Stomach (tissue), 9 donors: ENCODE data around the gene C1QL3. TPM values are rescaled to one million over a fixed set of nuclear protein-coding genes. Genes with fewer than 3 reads are reported as not detected.

Source experiments
- DNase-seq, 2 donors: peaks; one replicate each; pipeline versions ENCODE4 v3.0.0 to v3.0.0-alpha.2; 2013 to 2019
- H3K27ac ChIP-seq, 5 donors: fragments of 200-600 bp in 4 of 5; sonication (generic) in 4 of 5; one replicate each; pipeline ENCODE4 v1.5.1; 2013 to 2019; ENCODE audit warnings: mild to moderate bottlenecking in 1 of 5, moderate library complexity in 1 of 5
- H3K27me3 ChIP-seq, 3 donors: fragments of 200-600 bp; sonication (generic); one replicate each; pipeline ENCODE4 v1.5.1; 2017 to 2019; ENCODE audit warnings: mixed run types in 1 of 3
- H3K36me3 ChIP-seq, 4 donors: fragments of 200-600 bp; sonication (generic); 1 replicate in 3 of 4; 2 replicates in 1 of 4; pipeline ENCODE4 v1.5.1; 2016 to 2019
- H3K4me1 ChIP-seq, 4 donors: fragments of 200-600 bp; sonication (generic); one replicate each; pipeline ENCODE4 v1.5.1; 2016 to 2019
- H3K4me3 ChIP-seq, 4 donors: fragments of 200-600 bp; sonication (generic) in 3 of 4; one replicate each; pipeline ENCODE4 v1.5.1; 2016 to 2019; ENCODE audit warnings: mild to moderate bottlenecking in 1 of 4
- H3K9me3 ChIP-seq, 4 donors: fragments of 200-600 bp; sonication (generic); one replicate each; pipeline ENCODE4 v1.5.1; 2016 to 2019
- CTCF ChIP-seq, 7 experiments: fragments of 450-650 bp in 4 of 7; fragments of 200-600 bp in 3 of 7; sonication (generic) in 3 of 7; IDR thresholded peaks; one replicate each; pipeline ENCODE4 v1.5.1; 2016 to 2019; ENCODE audit warnings: antibody characterized with exemption in 7 of 7, control low read depth in 2 of 7, mild to moderate bottlenecking in 1 of 7
- EP300 ChIP-seq: sonication (generic); formaldehyde crosslinking; IDR thresholded peaks from one replicate; pipeline ENCODE4 v1.6.1; 2017; ENCODE audit warnings: antibody characterized with exemption
- POLR2A ChIP-seq, 4 donors: fragments of 450-650 bp; IDR thresholded peaks; one replicate each; pipeline ENCODE4 v1.6.1; 2016; ENCODE audit warnings: antibody characterized with exemption in 4 of 4, control low read depth in 2 of 4, mild to moderate bottlenecking in 1 of 4, moderate library complexity in 1 of 4
- POLR2AphosphoS5 ChIP-seq, 3 donors: sonication (generic); formaldehyde crosslinking; IDR thresholded peaks; one replicate each; pipeline ENCODE4 v1.6.1; 2016; ENCODE audit warnings: antibody characterized with exemption in 3 of 3
- WGBS, 5 donors: extraction: QIAGEN DNeasy Blood & Tissue Kit in 3 of 5; methylation state at CpG; one replicate each; pipeline versions ENCODE4 v1.1.5 to v1.1.7; 2013 to 2018; 5-methylcytosine and 5-hydroxymethylcytosine counted together
- intact Hi-C: fragments of 100-400 bp; cut with DNase I; formaldehyde crosslinking; loops from one replicate; pipeline ENCODE4 v1.15.1; 2023; ENCODE audit warnings: low total_unique reads
- polyA plus RNA-seq, 3 donors: library from polyadenylated mRNA; stranded (reverse); fragments of 200-250 nt; gene quantifications; one replicate each; pipeline ENCODE4 v1.2.3, GENCODE V29; 2013
- small RNA-seq, 4 donors: library from RNA; depleted of rRNA; stranded (forward); fragments of <200 nt; gene quantifications; one replicate each; pipeline ENCODE3, GENCODE V24; 2016
- total RNA-seq, 5 donors: library from RNA; depleted of rRNA; stranded (reverse); fragments of >200 nt; gene quantifications; one replicate each; pipeline versions ENCODE4 v1.1.0 to v1.2.3, GENCODE V29; 2014 to 2016
- donor health status: healthy with polysubstance abuse.
- donor health status: Bipolar disorder and iron deficiency.
- donor health status: healthy.

Gene C1QL3
- total and polyA plus RNA-seq, 8 donors, result 0.73 TPM; not detected in 7

- DNase-seq, result no peak
- no peak for TF ChIP-seq CTCF (IDR thresholded peaks at IDR 0.05)
- TF ChIP-seq EP300, result no peak
- TF ChIP-seq POLR2A (IDR thresholded peaks at IDR 0.05), result no peak
- no peak for TF ChIP-seq POLR2AphosphoS5 (IDR thresholded peaks at IDR 0.05)
- 89 to 92% (median 90%) methylated on average over 3 of the region's 3 CpGs for WGBS, 5 donors
- no peaks in the 10 kb centered on the region for H3K27me3 ChIP-seq
- H3K4me1 ChIP-seq, result no peaks in the 10 kb centered on the region
- no peak overlapping the region for H3K4me3 ChIP-seq
- intact Hi-C loops, result no loop called here
- no peaks in the 10 kb centered on the region for H3K9me3 ChIP-seq
- H3K27ac ChIP-seq, result no peak overlapping the region
- H3K36me3 ChIP-seq, result peaks cover 0 to 10% (median 0%) of the 10 kb centered on the region in 4 donors
Measured at GRCh38 chr10:16472828-16473227, 48.9 kb downstream of the C1QL3 start.

GRCh38 chr10:16470747-16471146, 50.9 kb downstream of the C1QL3 start:
- WGBS, 5 donors, result 60 to 83% (median 83%) methylated on average over 5 of the region's 5 CpGs
- no peak for DNase-seq
- no peak for TF ChIP-seq CTCF (IDR thresholded peaks at IDR 0.05)
- TF ChIP-seq POLR2A (IDR thresholded peaks at IDR 0.05), result no peak
- no peak for TF ChIP-seq EP300
- TF ChIP-seq POLR2AphosphoS5 (IDR thresholded peaks at IDR 0.05), result no peak
- intact Hi-C loops, result no loop called here
- no peak overlapping the region for H3K4me3 ChIP-seq
- no peaks in the 10 kb centered on the region for H3K4me1 ChIP-seq
- H3K36me3 ChIP-seq, result peaks cover 0 to 10% (median 0%) of the 10 kb centered on the region in 4 donors
- H3K9me3 ChIP-seq, result no peaks in the 10 kb centered on the region
- H3K27ac ChIP-seq, result no peak overlapping the region
- no peaks in the 10 kb centered on the region for H3K27me3 ChIP-seq

- H3K4me3 ChIP-seq, result no peak overlapping the region
- TF ChIP-seq POLR2AphosphoS5 (IDR thresholded peaks at IDR 0.05) (no peak), CTCF (IDR thresholded peaks at IDR 0.05) (no peak), EP300 (no peak), POLR2A (IDR thresholded peaks at IDR 0.05) (no peak)
- intact Hi-C loops, result no loop called here
- H3K27me3 ChIP-seq, result no peaks in the 10 kb centered on the region
- no peaks in the 10 kb centered on the region for H3K4me1 ChIP-seq
- no peak overlapping the region for H3K27ac ChIP-seq
- WGBS, 5 donors, result 49 to 92% (median 90%) methylated on average over 1 of the region's 1 CpG
- H3K9me3 ChIP-seq, result no peaks in the 10 kb centered on the region
- no peak for DNase-seq
- peaks cover 0 to 10% (median 0%) of the 10 kb centered on the region in 4 donors for H3K36me3 ChIP-seq
Measured at GRCh38 chr10:16466001-16466400, 55.7 kb downstream of the C1QL3 start.

Small RNAs within 50 kb of the gene (small RNA-seq; reads per million reads assigned to genes)
- 0 to 0.08 (median 0) reads per million in 4 donors for gene RNU2-18P

Other genes starting within 250 kb of the C1QL3 start
- 10 to 100 TPM in 3 of 5 donors, 1 to 10 TPM in 2; 2.2 to 33.8 (median 25.8) TPM for gene PTER, start 84.9 kb downstream of the C1QL3 start, total RNA-seq
- gene PTER, start 84.9 kb downstream of the C1QL3 start, polyA plus RNA-seq, result 10 to 100 TPM in 1 of 3 donors, 1 to 10 TPM in 2; 4.4 to 40.2 (median 8.8) TPM